Measurements from ENCODE around the gene PLCB4.

- TF ChIP-seq POLR2A (IDR thresholded peaks at IDR 0.05), result no peak
- no peak for TF ChIP-seq CTCF (IDR thresholded peaks at IDR 0.05)
Measured at GRCh38 chr20:9256393-9256792, 187.5 kb downstream of the PLCB4 start.

Data from lower leg skin (tissue), 3 donors.